HepG2 (cell line): ENCODE data around the gene APOA1. TPM values are rescaled to one million over a fixed set of nuclear protein-coding genes. Genes with fewer than 3 reads are reported as not detected.

Experiments used
- ATAC-seq: fragments of 200-7000 bp; cut with Tn5 transposase; 3 replicates; pipeline ENCODE4 v1.9.1; 2020; ENCODE audit warnings: mild to moderate bottlenecking, moderate library complexity
- BruUV-seq: library from RNA; stranded (reverse); fragments of 400-500 nt; replicated peaks from 2 replicates; lab custom pipeline; 2021; lab: Mats Ljungman, UMichigan
- CTCF ChIA-PET: fragments of 300-600 bp; formaldehyde crosslinking; extraction: SDS; loops from one replicate; lab custom pipeline; 2021; ENCODE audit warnings: low total read pairs, inconsistent platforms, low intra/inter-chr PET ratio; lab: Yijun Ruan, JAX
- POLR2A ChIA-PET: fragments of 350-600 bp; sonication (Branson Sonifier 250); formaldehyde crosslinking; loops from one replicate; lab custom pipeline; 2020; ENCODE audit warnings: antibody characterized with exemption, inconsistent platforms; lab: Yijun Ruan, JAX
- DNase-seq: peaks from one replicate; pipeline ENCODE4 v3.0.0-alpha.2; 2015; ENCODE audit warnings: low spot score
- FAIRE-seq: peaks from 3 replicates; lab custom pipeline; 2011; peaks lifted over from hg19 to GRCh38; lab: Jason Lieb, UNC
- H2AFZ ChIP-seq: one replicate; pipeline ENCODE4 v1.6.1; 2011; ENCODE audit warnings: low read length, inconsistent platforms
- H3K27ac ChIP-seq: fragments of 300-600 bp; 3 replicates; pipeline ENCODE4 v1.8.0; 2011; ENCODE audit warnings: mixed run types, mild to moderate bottlenecking, mixed read lengths, low read length, inconsistent platforms; ENCODE audit not compliant: insufficient read depth; ENCODE audit errors: extremely low read length
- H3K27me3 ChIP-seq, 2 experiments: fragments of 200-600 bp in 1 of 2; 2 replicates in 1 of 2; 3 replicates in 1 of 2; pipeline versions ENCODE4 v1.6.0 to v1.8.0; 2011; ENCODE audit warnings: low read length in 2 of 2, mild to moderate bottlenecking in 2 of 2, moderate library complexity in 2 of 2, inconsistent platforms in 1 of 2; ENCODE audit not compliant: insufficient read depth in 2 of 2, control insufficient read depth in 1 of 2
- H3K36me3 ChIP-seq, 2 experiments: fragments of 200-600 bp in 1 of 2; replicated peaks in 1 of 2; 2 replicates in 1 of 2; 3 replicates in 1 of 2; pipeline versions ENCODE4 v1.5.1 to v1.8.0; 2011; ENCODE audit warnings: low read length in 2 of 2, inconsistent platforms in 1 of 2; ENCODE audit not compliant: insufficient read depth in 2 of 2, control insufficient read depth in 1 of 2
- H3K4me1 ChIP-seq: 2 replicates; pipeline ENCODE4 v1.5.1; 2012; ENCODE audit warnings: low read length, inconsistent platforms; ENCODE audit not compliant: insufficient read depth
- H3K4me2 ChIP-seq: 2 replicates; pipeline ENCODE4 v1.6.0; 2011; ENCODE audit warnings: low read depth, low read length, inconsistent platforms
- H3K4me3 ChIP-seq, 3 experiments: fragments of 200-600 bp in 1 of 3; sonication (generic), shearing (Covaris generic) in 1 of 3; replicated peaks in 1 of 3; 2 replicates each; pipeline ENCODE4 v1.5.1; 2011 to 2016; ENCODE audit warnings: low read length in 3 of 3, inconsistent platforms in 2 of 3, low read depth in 2 of 3, mild to moderate bottlenecking in 2 of 3, control low read depth in 1 of 3, mixed read lengths in 1 of 3; ENCODE audit not compliant: insufficient read depth in 1 of 3
- H3K79me2 ChIP-seq: one replicate; pipeline ENCODE4 v1.6.1; 2011; ENCODE audit warnings: low read length, inconsistent platforms; ENCODE audit not compliant: insufficient read depth
- H3K9ac ChIP-seq: 2 replicates; pipeline ENCODE4 v1.6.0; 2011; ENCODE audit warnings: mild to moderate bottlenecking, low read depth, low read length, inconsistent platforms; ENCODE audit not compliant: insufficient read depth
- H3K9me3 ChIP-seq: 2 replicates; pipeline ENCODE4 v1.5.1; 2012; ENCODE audit warnings: mild to moderate bottlenecking, low read length
- H4K20me1 ChIP-seq: 2 replicates; pipeline ENCODE4 v1.6.0; 2011; ENCODE audit warnings: inconsistent platforms, mild to moderate bottlenecking, low read length, moderate library complexity; ENCODE audit not compliant: insufficient read depth
- EP300 ChIP-seq, 3 experiments: sonication (generic) in 1 of 3; formaldehyde crosslinking in 1 of 3; IDR thresholded peaks; 2 replicates each; pipeline versions ENCODE4 v1.5.1 to v1.6.1; 2011 to 2020; ENCODE audit warnings: low read depth in 2 of 3, low read length in 2 of 3, borderline replicate concordance in 1 of 3, improper control_type of control experiment in 1 of 3, mild to moderate bottlenecking in 1 of 3, missing genetic modification reagents in 1 of 3, moderate library complexity in 1 of 3
- HMGXB4 ChIP-seq, 2 experiments: sonication (generic) in 1 of 2; formaldehyde crosslinking in 1 of 2; IDR thresholded peaks; 2 replicates each; pipeline versions ENCODE4 v1.4.0 to v1.6.1; 2018 to 2020; ENCODE audit warnings: missing genetic modification reagents in 2 of 2, borderline replicate concordance in 1 of 2, low read depth in 1 of 2, mild to moderate bottlenecking in 1 of 2, missing biosample characterization in 1 of 2
- RXRB ChIP-seq: IDR thresholded peaks from 2 replicates; pipeline ENCODE4 v1.6.1; 2016; ENCODE audit warnings: borderline replicate concordance, missing genetic modification reagents, missing compliant biosample characterization
- TEAD3 ChIP-seq: optimal IDR thresholded peaks from 2 replicates; pipeline ENCODE3; 2016; ENCODE audit warnings: borderline replicate concordance
- ZBTB25 ChIP-seq: IDR thresholded peaks from 2 replicates; pipeline ENCODE4 v1.6.1; 2018; ENCODE audit warnings: missing genetic modification reagents
- ZIK1 ChIP-seq: sonication (generic); formaldehyde crosslinking; IDR thresholded peaks from 2 replicates; pipeline ENCODE4 v1.5.0; 2020; ENCODE audit warnings: mild to moderate bottlenecking, low read depth, missing genetic modification reagents, borderline replicate concordance
- WGBS: methylation state at CpG from one replicate; pipeline ENCODE4 v1.1.6; 2017; ENCODE audit warnings: low lambda C conversion rate; 5-methylcytosine and 5-hydroxymethylcytosine counted together
- in situ Hi-C: cut with HindIII; loops from 2 replicates; pipeline ENCODE4 v1.10.0; 2017; ENCODE audit warnings: low pct_unique_long_range_greater_than_20kb; ENCODE audit not compliant: extremely low pct_ligation_motif_present
- intact Hi-C: fragments of 100-400 bp; cut with micrococcal nuclease; formaldehyde crosslinking; loops from one replicate; pipeline ENCODE4 v1.10.0; 2022; ENCODE audit not compliant: unreplicated experiment
- polyA plus RNA-seq, 8 experiments: library from polyadenylated mRNA; depleted of rRNA in 3 of 8; stranded (reverse) in 7 of 8; unstranded in 1 of 8; fragments of >200 nt; fragmentation: Illumina TruSeq in 4 of 8; extraction: Trizol in 4 of 8; gene quantifications; 2 replicates each; pipeline versions ENCODE4 v1.2.1 to v1.2.3, GENCODE V29; 2011 to 2016; ENCODE audit warnings: low read depth in 4 of 8, missing spikeins in 1 of 8, mixed read lengths in 1 of 8; ENCODE audit not compliant: insufficient read depth in 1 of 8
- total RNA-seq, 5 experiments: library from RNA; depleted of rRNA; stranded (reverse); fragments of >200 nt; fragmentation: Illumina TruSeq; extraction: Trizol; gene quantifications; 2 replicates each; pipeline ENCODE4 v1.2.3, GENCODE V29; 2016; ENCODE audit warnings: low read depth in 1 of 5
- TF ChIP-seq, protein P1 (sequence below): sonication (generic); formaldehyde crosslinking; IDR thresholded peaks from 2 replicates; pipeline ENCODE4 v1.8.1; 2023; ENCODE audit warnings: mild to moderate bottlenecking, moderate library complexity, missing genetic modification reagents
- TF ChIP-seq, protein P2 (sequence below): sonication (generic); formaldehyde crosslinking; IDR thresholded peaks from 2 replicates; pipeline ENCODE4 v1.5.1; 2020; ENCODE audit warnings: mild to moderate bottlenecking, missing genetic modification reagents
- TF ChIP-seq, protein P3 (sequence below): sonication (generic); formaldehyde crosslinking; IDR thresholded peaks from 2 replicates; pipeline ENCODE4 v1.4.0; 2020; ENCODE audit warnings: missing genetic modification reagents, borderline replicate concordance

Gene APOA1
- total and polyA plus RNA-seq, 2 of the 13 experiments (the other 11 are each of a cell fraction or from before 2014, with no cell fraction given): 1,973 to 5,485 TPM

DNA sequence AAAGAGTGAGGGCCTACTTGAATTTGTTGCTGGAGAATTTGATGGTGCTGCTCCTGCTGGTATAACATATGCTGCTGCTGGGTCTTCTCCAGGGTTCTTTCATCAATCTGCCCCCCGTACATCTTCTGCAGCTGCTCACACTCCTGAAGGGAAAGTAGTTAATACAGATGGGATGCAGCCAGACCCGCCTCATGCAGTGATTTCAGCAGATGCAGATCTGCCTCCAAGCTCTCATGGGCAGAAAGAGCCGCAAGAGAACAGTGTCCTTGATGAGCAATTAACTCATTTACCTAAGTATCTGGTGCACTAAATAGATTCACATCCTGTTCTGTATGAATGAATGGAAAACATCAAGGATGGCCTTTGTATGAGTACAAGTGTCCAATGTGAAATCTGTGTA, 24.8 kb upstream of the APOA1 start (continued):
- TF ChIP-seq HMGXB4 (CRISPR knock-in tag; IDR thresholded peaks at IDR 0.05; ENCODE audit: borderline replicate concordance in 1 of 2, low read depth in 1 of 2): no peak
- no peak for TF ChIP-seq ZIK1 (CRISPR knock-in tag)
- TF ChIP-seq, protein P1, sequence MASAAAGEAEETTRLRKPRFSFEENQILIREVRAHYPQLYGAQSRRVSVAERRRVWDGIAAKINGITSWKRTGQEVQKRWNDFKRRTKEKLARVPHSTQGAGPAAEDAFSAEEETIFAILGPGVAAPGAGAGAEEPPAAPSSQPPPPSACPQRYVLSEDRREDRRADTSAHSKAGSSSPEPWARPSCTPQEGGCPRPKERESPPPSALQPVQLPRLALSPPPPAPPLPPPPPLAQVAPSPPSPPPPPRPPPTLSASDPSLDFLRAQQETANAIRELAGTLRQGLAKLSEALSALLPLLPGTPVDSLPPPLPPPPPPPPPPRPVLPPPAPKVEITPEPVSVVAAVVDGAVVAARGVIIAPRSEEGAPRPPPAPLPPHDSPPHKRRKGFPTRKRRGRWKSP (CRISPR knock-in tag): no peak

DNA sequence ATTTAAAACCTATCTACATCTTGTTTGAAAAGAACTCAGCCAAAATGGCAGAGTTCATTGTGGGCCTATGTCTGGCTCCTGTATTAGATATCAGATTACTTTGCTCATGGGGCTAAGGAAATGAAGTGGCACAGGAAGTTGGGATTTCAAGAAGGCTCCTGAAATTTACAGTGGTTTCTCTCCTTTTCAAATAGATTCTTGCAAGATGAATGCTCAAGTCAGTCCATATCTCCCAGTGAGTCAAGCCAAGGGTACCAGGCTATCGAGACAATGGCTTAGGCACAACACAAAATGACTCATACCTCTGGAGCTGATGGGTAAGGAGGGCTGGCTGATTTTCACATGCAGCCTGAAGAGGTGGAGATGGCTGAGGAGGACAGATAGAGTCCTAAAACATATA, 24.1 kb upstream of the APOA1 start:
- Histone ChIP-seq H4K20me1 (no peaks in the 10 kb centered on the region), H3K27me3 (no peaks in the 10 kb centered on the region), H3K4me3 (no peak overlapping the region), H3K79me2 (no peaks in the 10 kb centered on the region), H3K9ac (no peak overlapping the region), H2AFZ (no peak overlapping the region), H3K9me3 (no peaks in the 10 kb centered on the region), H3K4me1 (no peaks in the 10 kb centered on the region), H3K27ac (no peak overlapping the region), H3K36me3 (peaks cover 21 to 72% of the 10 kb centered on the region in 2 experiments), H3K4me2 (no peak overlapping the region)
- BruUV-seq: no TSS peak
- POLR2A ChIA-PET: no interaction called here
- in situ Hi-C loops: no loop called here
- whole genome bisulfite sequencing: 95% methylated on average over 1 of the region's 1 CpG
- intact Hi-C loops: no loop called here
- no peak for ATAC-seq
- no peak for DNase-seq
- CTCF ChIA-PET: no interaction called here
- FAIRE-seq: no peak
- TF ChIP-seq, protein P2, sequence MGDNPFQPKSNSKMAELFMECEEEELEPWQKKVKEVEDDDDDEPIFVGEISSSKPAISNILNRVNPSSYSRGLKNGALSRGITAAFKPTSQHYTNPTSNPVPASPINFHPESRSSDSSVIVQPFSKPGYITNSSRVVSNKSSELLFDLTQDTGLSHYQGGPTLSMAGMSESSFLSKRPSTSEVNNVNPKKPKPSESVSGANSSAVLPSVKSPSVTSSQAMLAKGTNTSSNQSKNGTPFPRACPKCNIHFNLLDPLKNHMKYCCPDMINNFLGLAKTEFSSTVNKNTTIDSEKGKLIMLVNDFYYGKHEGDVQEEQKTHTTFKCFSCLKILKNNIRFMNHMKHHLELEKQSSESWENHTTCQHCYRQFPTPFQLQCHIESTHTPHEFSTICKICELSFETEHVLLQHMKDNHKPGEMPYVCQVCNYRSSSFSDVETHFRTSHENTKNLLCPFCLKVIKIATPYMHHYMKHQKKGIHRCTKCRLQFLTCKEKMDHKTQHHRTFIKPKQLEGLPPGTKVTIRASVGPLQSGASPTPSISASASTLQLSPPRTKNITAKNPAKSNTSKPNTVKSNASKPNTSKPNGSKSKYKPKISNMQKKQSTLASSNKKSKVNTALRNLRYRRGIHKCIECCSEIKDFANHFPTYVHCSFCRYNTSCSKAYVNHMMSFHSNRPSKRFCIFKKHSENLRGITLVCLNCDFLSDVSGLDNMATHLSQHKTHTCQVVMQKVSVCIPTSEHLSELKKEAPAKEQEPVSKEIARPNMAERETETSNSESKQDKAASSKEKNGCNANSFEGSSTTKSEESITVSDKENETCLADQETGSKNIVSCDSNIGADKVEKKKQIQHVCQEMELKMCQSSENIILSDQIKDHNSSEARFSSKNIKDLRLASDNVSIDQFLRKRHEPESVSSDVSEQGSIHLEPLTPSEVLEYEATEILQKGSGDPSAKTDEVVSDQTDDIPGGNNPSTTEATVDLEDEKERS: no peak
- TF ChIP-seq, protein P3, sequence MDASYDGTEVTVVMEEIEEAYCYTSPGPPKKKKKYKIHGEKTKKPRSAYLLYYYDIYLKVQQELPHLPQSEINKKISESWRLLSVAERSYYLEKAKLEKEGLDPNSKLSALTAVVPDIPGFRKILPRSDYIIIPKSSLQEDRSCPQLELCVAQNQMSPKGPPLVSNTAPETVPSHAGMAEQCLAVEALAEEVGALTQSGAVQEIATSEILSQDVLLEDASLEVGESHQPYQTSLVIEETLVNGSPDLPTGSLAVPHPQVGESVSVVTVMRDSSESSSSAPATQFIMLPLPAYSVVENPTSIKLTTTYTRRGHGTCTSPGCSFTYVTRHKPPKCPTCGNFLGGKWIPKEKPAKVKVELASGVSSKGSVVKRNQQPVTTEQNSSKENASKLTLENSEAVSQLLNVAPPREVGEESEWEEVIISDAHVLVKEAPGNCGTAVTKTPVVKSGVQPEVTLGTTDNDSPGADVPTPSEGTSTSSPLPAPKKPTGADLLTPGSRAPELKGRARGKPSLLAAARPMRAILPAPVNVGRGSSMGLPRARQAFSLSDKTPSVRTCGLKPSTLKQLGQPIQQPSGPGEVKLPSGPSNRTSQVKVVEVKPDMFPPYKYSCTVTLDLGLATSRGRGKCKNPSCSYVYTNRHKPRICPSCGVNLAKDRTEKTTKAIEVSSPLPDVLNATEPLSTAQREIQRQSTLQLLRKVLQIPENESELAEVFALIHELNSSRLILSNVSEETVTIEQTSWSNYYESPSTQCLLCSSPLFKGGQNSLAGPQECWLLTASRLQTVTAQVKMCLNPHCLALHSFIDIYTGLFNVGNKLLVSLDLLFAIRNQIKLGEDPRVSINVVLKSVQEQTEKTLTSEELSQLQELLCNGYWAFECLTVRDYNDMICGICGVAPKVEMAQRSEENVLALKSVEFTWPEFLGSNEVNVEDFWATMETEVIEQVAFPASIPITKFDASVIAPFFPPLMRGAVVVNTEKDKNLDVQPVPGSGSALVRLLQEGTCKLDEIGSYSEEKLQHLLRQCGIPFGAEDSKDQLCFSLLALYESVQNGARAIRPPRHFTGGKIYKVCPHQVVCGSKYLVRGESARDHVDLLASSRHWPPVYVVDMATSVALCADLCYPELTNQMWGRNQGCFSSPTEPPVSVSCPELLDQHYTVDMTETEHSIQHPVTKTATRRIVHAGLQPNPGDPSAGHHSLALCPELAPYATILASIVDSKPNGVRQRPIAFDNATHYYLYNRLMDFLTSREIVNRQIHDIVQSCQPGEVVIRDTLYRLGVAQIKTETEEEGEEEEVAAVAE (CRISPR knock-in tag): no peak
- TF ChIP-seq ZBTB25 (CRISPR knock-in tag): no peak
- no peak for TF ChIP-seq RXRB (CRISPR knock-in tag)
- TF ChIP-seq EP300 (IDR thresholded peaks at IDR 0.05; ENCODE audit: low read depth in 2 of 2, low read length in 2 of 2): no peak
- no peak for TF ChIP-seq EP300 (CRISPR knock-in tag; IDR thresholded peaks at IDR 0.05; ENCODE audit: borderline replicate concordance)
- no peak for TF ChIP-seq TEAD3 (CRISPR knock-in tag)
